GM19372 (cell line): ENCODE measurements around the gene PRDM16.

Source experiments
- ATAC-seq: cut with Tn5 transposase; IDR thresholded peaks from one replicate; pipeline ENCODE4 v1.9.1; 2021; ENCODE audit warnings: mild to moderate bottlenecking, low read depth, moderate library complexity; ENCODE audit not compliant: unreplicated experiment

The PRDM16 gene

DNA sequence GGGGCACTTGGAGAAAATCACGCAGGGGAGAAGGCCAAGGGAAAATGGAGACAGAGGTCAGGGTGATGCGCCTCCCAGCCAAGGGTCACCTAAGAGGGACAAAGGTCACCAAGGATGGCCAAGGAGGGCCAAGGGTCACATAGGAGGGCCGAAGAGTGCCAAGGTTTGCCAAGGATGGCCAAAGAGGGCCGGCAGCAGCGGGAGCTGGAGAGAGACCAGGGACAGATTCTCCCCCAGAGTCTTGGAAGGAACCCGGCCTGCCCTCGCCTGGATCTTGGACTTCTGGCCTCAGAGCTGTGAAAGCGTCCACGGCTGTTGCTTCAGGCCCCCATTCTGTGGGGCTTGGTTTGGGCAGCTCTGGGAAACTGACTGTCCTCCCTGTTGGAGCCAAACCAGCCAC lies 359.9 kb downstream of the PRDM16 start:
- ATAC-seq = no peak

DNA sequence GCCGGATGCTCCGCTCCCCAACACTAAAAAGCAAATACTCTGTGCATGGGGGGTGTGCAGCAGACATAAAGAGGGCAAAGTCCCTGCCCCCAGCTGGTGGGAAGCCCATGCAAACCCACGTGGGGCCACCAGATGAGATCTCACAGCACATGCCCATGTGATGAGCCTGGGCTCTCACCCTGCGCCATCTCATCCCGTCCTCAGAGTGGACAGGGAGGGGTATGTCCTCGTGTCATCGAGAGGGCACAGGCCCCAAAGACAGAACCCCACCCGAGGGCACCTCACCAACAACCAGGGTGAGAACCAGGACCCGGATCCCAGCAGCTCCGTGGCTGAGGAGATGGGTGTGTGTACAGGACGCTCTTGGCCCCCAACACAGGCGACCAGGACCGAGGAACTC lies 360.3 kb downstream of the PRDM16 start:
- no peak for ATAC-seq

DNA sequence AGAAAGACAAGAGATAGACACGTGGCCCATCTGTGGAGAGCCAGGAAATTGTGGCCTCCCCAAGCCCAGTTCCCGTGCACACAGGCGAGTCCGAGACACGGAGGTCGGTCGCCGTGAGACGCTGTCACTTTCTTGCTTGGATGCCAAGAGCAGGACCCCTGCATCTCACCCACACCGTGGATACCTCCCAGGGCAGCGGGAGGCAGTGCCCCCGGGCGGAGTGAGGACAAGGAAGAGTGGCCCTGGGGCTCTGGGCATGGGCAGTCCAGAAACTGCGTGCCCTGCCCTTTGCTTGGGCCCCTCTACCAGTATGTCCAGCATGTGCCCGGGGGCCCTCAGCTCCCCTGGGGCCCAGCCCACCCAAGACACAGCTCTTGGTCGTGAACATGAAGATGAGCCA lies 360.8 kb downstream of the PRDM16 start:
- ATAC-seq = no peak

DNA sequence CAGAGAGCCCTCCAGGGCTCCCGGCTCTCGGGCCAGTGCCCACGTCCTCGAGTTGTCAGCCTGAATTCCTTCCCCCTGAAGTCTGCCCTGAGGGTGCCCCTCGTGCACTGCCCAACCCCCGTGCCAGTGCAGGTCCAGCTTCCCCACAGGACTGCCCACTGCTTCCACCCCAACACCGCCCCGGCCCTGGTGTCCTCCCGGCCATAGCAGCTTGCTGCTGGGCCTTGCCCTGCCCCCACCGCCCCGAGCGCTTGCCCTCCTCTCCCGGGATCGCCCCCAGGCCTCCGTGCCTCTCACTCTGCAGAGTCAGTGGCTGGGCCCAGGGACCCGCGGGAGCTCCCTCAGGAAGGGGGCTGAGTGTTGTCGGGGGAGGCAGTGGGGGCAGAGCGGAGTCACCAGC lies 361.4 kb downstream of the PRDM16 start:
- ATAC-seq = no peak

DNA sequence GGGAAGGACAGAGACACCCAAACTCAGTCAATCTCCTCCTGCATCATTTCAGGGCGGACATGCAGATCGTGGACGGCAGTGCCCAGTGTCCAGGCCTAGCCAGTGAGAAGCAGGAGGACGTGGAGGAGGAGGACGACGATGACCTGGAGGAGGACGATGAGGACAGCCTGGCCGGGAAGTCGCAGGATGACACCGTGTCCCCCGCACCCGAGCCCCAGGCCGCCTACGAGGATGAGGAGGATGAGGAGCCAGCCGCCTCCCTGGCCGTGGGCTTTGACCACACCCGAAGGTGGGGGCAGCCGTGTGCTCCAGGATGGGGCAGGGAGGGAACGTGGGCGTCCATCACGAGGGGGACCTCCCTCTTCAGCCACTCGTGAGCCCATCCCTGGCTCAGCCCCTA lies 361.8 kb downstream of the PRDM16 start:
- ATAC-seq = no peak

DNA sequence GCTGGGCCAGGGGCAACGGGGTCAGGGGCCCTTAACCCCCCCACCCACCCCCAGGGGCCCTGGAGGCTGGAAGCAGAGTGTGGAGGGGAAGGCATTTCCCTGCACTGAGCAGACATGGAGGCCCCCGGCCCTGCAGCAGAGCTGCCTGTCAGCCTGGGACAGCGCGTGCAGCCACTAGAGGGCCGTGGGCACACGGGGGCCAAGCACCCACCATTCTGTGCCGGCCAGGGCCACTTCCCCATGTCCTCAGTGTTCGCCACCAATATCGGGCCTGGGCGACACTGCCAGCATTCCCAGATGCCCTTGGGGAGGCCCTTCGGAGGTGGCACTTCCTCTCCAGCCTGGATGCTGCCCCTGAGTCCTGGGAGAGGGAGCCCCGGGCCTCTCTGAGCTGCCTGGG lies 362.3 kb downstream of the PRDM16 start:
- ATAC-seq = no peak

DNA sequence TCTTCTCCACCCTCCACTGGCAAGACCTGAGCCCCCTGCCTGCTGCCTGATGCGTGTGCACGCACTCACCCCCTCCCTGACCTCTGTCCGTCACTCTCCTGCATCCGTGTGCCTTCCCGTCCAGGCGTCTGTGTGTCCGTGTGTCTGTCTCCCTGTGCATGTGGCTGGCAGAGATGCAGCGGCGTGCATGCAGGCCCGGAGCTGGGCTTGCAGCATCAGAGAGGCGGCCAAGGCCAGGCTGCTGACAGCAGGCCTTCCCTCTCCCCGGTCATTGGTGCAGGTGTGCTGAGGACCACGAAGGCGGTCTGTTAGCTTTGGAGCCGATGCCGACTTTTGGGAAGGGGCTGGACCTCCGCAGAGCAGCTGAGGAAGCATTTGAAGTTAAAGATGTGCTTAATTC lies 362.7 kb downstream of the PRDM16 start:
- ATAC-seq = no peak

DNA sequence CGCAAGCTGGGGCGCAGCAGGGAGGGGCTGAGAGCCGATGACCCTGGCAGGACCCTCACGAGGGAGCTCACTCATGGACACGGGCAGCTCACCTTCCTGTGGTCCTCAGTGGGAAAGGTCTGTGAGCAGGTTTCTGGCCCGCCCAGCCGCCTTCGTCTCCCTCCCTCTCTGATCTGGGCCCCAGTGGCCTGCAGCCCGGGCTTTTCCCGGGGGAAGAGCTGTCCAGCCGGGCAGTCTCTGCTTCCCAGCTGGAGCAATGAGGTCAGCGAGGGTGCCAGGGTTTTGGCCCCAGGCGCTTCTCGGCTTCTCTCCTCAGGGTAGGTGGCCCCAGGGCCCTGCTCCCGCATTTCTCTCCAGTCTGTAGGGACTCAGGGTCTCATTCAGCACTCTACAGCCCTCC lies 363.3 kb downstream of the PRDM16 start:
- ATAC-seq = no peak

DNA sequence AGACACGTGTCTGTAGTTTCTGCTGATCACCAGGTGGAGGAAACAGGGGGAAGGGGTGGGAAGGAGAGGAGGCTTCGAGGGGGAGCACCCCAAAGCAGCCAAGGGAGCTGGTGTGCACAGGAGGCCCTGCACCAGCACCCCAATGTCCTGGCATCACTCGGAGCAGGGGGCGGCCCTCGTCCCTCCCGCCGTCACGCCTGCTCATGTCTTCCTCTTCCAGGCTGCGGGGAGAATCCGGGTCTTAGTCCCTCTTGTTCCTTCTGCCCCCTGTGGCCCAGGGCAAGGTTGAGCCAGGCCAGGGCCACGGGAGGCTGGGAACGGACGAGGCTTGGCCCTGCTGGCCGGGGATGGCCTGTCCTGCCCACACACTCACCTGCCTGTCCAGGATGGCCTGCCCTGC lies 364.1 kb downstream of the PRDM16 start:
- ATAC-seq = no peak

DNA sequence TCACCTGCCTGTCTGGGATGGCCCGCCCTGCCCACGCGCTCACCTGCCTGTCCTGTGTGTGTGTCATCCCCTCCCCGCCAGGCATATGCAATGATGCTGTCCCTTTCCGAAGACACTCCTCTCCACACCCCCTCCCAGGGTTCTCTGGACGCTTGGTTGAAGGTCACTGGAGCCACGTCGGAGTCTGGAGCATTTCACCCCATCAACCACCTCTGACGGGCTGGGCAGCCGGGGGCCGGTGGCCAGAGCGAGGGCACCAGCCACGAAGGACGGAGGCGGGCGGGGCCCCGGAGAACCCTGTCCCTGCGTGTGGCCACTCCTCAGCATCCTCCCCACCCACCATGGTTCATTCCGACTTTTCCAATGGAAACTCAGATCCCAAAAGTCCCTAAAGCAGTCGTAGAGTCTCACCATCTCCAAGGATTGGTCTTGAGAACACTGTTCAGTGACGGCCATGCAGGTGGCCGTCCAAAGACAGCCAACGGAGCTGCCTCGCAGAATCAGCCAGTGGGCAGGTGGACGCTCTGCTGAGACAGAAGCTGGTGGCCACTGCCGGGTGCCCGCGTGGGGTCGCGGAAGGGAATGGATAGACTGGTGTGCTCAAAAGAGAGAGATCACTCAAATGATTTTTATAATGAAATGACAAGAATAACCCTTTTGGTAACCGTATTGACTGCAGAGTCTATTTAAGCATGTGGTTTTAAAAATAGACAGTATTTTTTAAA lies 364.8 kb downstream of the PRDM16 start:
- ATAC-seq = no peak

DNA sequence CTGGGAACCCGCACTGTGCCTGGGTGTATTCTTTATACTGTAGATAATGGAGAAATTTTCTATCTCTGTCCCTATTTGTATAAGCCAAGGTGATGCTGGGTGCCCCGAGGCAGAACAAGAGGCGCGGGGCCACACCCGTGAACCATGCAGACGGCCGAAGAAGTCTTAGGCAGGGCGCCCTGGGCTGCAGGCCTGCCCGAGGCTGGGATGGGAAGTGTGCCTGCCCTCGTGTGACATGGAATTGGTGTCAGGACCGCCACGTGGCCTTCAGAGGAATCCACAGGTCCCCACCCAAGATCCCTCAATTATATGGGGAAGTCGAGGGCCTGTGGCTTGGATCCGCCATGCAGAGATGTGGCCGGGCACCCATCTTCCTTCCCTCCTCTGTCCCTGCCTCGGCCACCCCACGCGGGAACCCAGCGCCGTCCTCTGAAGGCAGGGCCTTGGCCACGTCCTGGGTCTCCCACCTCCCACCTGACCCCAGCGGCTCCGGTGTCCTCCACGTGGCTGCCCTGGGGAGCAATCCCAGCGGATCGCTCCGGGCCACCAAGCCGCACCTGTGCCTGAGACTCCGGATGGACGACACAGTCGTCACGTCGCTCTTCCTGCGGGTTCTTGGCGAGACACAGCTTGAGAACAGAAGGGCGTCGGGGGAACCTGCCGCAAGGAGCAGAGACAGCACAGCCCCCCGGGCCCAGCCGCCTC lies 365.6 kb downstream of the PRDM16 start:
- no peak for ATAC-seq

DNA sequence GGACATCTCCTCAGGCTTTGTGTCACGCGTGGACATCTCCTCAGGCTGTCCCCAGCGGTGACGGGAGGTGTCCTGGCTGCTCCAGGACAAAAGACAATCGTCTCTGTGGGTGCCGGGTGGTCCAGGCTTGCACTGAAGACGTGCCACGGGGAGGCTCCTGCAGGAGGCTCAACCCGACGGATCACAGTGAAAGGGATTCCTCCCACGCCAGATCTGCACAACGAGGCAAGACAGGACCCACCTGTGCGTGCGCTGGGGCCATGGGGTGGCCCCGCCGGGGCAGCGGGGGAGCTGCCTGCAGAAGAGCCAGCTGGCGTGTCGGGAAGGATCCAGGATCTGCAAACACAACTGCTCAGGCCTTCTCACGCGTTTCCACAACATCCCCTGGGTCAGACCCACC lies 366.7 kb downstream of the PRDM16 start:
- ATAC-seq = no peak

DNA sequence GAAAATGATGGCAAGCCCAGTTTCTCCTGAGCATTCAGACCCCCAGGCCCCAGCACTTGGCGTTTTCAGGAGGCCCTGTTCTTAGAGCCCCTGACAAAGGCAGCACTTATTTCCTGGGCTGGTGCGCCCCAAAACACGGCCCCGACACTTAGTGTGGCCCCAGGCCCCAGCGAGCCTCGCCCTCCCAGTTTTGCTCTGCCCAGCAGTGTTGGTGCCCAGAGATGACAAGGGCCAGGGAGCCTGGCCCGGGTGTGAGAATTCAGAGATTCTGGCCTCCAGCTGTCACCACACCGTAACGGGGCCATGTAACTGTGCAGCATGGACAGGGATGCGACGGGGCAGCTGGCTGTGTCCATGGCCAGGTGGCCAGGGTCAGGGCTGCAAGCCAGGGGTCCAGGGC lies 367.4 kb downstream of the PRDM16 start:
- ATAC-seq = no peak

DNA sequence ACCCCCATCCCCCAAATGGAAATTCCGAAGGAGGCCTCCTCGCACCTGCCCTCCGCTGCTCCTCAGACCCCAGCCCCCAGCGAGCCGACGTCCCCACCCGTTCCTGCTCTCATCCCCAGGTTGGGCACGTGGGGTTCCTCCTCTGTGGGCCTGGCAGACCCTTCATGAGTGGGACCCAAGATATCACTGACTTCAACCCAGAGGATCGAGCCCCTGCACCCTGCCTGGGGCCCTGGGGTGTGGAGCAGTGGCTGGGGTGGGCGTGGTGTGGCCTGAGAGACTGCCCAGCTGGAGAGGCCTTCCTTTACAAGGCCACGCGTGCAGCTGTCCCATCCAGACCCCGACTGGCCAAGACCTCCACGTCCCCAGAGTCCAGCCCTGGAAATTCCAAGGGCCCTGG lies 367.9 kb downstream of the PRDM16 start:
- no peak for ATAC-seq

DNA sequence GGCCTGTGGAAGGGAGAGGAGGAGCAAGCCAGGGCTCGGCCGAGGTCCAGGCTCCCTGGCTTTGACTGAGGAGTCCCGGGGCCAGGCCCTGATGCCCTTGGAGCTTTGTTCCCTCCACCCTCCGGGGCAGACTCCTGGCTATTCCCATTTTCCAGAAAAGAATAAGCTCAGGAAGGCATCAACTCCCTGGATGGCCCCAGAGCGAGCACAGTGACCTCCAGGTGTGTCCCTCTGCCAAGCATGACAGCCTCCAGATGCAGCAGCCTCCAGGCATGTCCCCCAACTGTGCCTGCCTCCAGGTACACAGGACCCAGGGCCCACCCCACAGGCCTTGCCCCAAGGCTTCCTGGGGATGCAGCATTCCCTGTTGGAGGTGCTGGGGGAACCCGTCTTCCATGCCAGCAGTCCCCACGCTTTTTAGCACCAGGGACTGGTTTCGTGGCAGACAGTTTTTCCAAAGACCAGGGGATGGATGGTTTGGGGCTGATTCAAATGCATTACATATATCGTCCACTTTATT lies 369.7 kb downstream of the PRDM16 start:
- no peak for ATAC-seq

DNA sequence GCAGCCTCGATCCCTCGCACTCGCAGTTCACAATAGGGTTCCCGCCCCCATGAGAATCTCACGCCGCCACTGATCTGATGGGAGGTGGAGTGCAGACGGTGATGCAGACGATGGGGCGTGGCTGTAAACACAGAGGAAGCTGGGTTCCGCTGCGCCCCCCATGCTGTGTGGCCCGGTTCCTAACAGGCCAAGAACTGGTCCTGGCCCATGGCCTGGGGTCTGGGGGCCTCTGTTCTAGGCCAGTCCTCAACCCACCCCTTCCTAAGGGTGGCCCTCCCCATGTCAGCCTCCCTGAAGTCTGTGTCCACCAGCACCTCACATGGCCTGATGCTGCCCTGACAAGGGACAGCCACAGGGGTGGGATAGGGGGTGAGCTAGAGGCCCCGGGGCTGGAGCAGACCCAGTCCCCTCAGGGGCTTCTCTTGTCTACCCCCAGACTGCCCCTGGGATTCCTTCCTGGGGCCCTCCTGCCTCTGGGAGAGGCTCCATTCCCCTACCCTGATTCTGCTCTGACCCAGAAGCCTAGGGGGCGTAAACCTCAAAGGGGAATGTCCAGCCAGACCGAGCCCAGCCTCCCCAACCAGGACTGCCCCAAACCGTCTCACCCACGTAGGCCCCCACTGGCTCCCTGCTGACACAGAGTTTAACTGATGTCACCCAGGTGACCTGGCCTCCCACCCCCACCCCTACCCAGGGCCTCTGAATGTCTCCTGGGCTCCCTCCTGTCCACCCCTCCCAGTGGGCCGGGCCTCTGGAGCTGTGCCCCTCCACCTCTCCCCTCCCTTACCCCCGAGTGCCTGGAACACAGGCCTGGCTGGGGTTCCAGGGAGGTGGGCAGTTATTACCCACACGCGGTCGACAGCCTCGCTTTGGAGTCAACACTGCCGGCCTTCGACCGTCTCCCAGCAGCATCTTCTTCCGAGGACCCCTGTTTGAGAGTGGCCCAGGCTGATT lies 370.6 kb downstream of the PRDM16 start:
- no peak for ATAC-seq

DNA sequence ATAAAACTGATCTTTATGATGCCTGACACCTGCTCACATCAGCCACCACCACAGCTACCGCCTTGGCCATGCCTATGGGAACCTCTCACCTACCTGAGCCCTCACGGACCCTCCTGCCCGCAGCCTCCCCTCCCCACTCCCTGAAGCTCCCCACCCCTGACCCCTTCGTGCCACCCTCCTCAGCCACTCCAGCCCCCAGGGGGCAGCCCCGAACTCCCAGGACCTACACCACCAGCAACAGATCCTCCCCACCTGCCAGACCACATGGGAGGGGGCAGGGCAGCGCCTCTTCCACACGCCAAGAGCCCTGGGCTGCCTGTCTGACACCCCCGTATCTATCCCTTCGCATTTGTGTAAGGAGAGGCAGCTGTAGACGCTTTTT lies 371.3 kb downstream of the PRDM16 start:
- no peak for ATAC-seq

DNA sequence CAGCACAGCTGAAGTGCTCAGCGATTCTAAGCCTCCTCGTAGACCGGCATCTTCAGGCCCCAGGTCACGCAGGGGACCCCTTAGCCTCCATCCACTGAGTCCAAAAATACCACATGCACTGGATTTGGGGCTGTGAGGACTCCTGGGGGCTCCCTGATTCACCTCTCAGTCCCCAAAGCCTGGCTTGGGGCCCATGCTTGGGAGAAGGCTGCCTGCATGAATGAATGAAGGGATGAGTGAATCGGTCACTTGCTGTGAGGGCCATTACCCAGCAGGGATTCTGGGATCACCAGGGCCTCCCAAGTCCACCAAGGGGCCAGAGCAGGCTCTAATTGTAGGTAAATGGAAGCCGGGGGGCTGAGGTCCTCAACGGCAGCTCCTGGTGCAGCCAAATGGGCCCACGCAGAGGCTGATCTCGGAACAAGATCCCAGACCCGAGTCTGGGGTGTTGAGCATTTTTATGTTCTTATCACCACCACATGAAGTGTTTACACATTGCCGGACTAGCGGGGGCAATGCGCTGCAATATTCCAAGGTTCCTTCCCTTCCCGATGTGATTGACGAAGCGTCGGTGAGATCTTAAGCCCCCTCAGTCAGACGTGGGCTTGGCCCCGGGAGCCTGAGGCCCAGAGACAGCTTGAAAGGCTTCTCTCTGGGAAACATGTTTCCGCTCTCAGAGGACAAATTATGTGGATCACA lies 371.9 kb downstream of the PRDM16 start:
- no peak for ATAC-seq

DNA sequence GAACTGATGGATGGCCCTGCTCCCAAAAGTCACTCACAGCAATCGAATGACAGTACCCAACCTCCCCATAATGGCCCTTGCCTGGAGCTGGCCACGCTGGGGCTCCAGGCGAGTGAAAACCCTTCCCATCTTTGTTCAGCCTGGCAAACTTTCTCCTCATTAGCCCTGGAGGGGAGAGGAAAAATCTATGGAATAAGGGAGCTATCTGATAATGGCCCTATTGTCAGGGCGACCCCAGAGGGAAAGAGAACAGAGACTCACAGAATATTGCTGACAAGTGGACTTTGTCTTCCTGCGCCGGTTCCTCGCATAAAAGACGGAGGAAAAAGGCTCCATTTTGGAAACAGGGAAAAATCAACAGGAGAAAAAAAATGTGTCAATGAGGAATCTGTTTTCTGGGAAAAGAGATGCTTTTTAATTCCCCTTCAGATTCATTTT lies 372.4 kb downstream of the PRDM16 start:
- no peak for ATAC-seq

DNA sequence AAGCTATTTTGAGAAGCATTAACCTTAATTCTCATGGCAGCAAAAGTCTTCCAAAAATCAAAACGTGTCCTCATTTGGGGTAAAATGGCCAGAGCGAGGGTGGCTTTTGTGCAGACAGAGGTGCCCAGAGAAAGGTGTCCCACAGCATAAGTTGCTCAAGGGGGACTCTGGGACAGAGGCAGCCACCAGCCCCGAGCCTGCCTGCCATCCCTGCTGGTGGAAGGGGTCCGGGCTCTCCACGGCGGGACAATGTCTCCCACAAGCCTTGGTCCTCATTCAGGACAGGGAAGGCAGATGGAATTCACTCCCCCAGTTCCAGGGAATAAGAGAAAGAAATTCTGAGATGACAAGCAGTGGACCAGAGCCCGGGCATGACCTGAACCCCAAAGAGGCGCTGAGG lies 372.9 kb downstream of the PRDM16 start:
- ATAC-seq = no peak
